ENCODE data around the gene MLC1. TPM values are rescaled to one million over a fixed set of nuclear protein-coding genes. Genes with fewer than 3 reads are reported as not detected.

The MLC1 gene
- total RNA-seq, 1 experiment from 2014 or later = not detected

DNA sequence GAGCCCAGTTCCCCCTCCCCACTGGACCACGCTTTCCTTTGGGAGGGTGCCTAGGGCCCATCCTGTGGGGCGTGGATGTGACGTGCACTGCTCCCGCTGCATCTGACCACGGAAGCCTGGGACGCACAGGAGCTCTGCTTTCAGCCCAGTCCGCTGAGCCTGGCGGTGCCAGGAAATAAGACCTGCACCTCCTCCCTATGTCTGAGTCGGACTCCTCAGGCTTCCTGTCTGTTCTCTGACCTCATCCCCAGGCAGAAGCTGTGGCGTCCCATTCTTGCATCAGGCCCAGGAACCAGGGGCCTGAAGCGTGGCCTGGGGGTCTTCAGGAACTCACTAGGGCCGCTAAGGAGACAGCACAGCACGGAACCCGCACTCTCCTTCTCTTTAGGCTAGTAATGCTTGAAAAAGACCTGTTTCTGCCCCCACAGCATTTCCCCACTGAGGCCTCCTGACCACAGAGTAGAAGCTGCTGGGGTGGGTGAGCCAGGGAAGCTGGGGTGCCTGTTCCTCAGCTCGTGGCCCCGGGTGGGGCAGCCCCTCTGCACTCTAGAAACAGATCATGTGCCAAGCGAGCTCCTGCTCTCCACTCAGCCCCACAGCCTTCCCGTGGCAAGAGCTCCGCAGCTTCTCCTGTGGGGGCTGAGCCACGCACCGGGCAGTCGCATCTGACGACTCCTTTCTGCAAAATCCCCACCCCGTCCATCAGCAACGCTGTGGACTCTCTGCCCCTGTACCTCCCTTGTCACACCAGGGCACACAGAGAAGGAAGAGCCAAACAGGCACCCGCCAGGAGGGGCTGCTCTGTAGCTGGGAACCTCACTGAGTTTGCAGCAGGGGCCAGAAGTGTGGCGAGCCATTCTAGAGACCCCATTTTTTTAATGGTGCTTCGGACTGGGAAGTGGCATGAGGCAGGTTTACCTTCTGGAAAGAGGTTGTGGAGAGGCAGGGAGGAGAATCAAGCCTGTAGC lies 27.2 kb upstream of the MLC1 start:
- no TSS peak for BruUV-seq (replicated peaks)
- TF ChIP-seq POLR2AphosphoS5 (IDR thresholded peaks at IDR 0.05; ENCODE audit: low read depth, low read length) (no peak), SIN3A (IDR thresholded peaks at IDR 0.05; ENCODE audit: borderline replicate concordance, insufficient read depth, low read depth, low read length) (no peak), TCF7L2 (IDR thresholded peaks at IDR 0.05; ENCODE audit: low read depth, low read length) (no peak)
- TF ChIP-seq, protein P1, sequence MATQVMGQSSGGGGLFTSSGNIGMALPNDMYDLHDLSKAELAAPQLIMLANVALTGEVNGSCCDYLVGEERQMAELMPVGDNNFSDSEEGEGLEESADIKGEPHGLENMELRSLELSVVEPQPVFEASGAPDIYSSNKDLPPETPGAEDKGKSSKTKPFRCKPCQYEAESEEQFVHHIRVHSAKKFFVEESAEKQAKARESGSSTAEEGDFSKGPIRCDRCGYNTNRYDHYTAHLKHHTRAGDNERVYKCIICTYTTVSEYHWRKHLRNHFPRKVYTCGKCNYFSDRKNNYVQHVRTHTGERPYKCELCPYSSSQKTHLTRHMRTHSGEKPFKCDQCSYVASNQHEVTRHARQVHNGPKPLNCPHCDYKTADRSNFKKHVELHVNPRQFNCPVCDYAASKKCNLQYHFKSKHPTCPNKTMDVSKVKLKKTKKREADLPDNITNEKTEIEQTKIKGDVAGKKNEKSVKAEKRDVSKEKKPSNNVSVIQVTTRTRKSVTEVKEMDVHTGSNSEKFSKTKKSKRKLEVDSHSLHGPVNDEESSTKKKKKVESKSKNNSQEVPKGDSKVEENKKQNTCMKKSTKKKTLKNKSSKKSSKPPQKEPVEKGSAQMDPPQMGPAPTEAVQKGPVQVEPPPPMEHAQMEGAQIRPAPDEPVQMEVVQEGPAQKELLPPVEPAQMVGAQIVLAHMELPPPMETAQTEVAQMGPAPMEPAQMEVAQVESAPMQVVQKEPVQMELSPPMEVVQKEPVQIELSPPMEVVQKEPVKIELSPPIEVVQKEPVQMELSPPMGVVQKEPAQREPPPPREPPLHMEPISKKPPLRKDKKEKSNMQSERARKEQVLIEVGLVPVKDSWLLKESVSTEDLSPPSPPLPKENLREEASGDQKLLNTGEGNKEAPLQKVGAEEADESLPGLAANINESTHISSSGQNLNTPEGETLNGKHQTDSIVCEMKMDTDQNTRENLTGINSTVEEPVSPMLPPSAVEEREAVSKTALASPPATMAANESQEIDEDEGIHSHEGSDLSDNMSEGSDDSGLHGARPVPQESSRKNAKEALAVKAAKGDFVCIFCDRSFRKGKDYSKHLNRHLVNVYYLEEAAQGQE (IDR thresholded peaks at IDR 0.05; ENCODE audit: insufficient read depth in 1 of 2, low read depth in 2 of 2, low read length in 1 of 2) = no peak
- TF ChIP-seq, protein P2, sequence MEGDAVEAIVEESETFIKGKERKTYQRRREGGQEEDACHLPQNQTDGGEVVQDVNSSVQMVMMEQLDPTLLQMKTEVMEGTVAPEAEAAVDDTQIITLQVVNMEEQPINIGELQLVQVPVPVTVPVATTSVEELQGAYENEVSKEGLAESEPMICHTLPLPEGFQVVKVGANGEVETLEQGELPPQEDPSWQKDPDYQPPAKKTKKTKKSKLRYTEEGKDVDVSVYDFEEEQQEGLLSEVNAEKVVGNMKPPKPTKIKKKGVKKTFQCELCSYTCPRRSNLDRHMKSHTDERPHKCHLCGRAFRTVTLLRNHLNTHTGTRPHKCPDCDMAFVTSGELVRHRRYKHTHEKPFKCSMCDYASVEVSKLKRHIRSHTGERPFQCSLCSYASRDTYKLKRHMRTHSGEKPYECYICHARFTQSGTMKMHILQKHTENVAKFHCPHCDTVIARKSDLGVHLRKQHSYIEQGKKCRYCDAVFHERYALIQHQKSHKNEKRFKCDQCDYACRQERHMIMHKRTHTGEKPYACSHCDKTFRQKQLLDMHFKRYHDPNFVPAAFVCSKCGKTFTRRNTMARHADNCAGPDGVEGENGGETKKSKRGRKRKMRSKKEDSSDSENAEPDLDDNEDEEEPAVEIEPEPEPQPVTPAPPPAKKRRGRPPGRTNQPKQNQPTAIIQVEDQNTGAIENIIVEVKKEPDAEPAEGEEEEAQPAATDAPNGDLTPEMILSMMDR (IDR thresholded peaks at IDR 0.05) = no peak
- intact Hi-C loops (cut with micrococcal nuclease; ENCODE audit: unreplicated experiment) (no loop called here), in situ Hi-C loops (cut with HindIII; ENCODE audit: low pct_unique_long_range_greater_than_20kb, low sequenced_read_pairs) (no loop called here)
- Histone ChIP-seq H3K9me3 (ENCODE audit: control insufficient read depth, insufficient read depth, low read depth, low read length) (no peaks in the 10 kb centered on the region), H3K27me3 (ENCODE audit: control insufficient read depth, insufficient read depth, low read length) (no peaks in the 10 kb centered on the region), H3K27ac (ENCODE audit: low read length) (no peak overlapping the region), H3K4me3 (ENCODE audit: low read depth in 2 of 2, low read length in 2 of 2) (no peak overlapping the region), H3K36me3 (ENCODE audit: control insufficient read depth, insufficient read depth, low read length) (no peaks in the 10 kb centered on the region), H3K4me1 (ENCODE audit: control insufficient read depth, insufficient read depth, low read length) (peaks cover 6% of the 10 kb centered on the region; the same call in 1 of the 2 replicates)
- ChIA-PET POLR2A (no interaction called here), CTCF (no interaction called here)
- DNase-seq (ENCODE audit: low read depth, low spot score) = no peak
- ATAC-seq = no peak

DNA sequence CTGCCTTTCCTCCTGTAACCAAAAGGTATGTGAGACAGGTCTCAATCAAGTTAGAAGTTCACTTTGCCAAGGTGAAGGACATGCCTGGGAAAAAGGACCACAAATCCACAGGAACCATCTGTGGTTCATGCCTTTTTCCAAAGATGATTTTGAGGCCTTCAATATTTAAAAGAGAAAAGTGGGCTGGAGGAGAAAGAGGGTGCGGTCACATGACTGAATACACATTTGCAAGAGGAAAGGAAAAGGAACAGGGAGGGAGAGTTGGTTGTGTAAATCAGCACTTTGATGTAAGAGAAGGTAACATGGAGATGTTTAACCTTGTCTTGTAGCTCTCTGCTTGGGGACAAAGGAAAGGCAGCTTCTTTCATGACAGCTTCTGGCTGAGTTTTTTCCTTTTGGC lies 25.8 kb upstream of the MLC1 start:
- ChIA-PET POLR2A (interaction anchor here (0.5 to 0.7 kb wide), 2 partner anchors 77 to 162 kb away, joined by 3 to 11 read pairs; no protein-coding TSS in a partner anchor), CTCF (interaction anchor here (0.6 kb wide), 1 partner anchor 313 kb away, joined by 5 read pairs; no protein-coding TSS in a partner anchor)
- no peak for DNase-seq (ENCODE audit: low read depth, low spot score)
- H3K9me3 ChIP-seq (ENCODE audit: control insufficient read depth, insufficient read depth, low read depth, low read length) = no peaks in the 10 kb centered on the region
- no peaks in the 10 kb centered on the region for H3K36me3 ChIP-seq (ENCODE audit: control insufficient read depth, insufficient read depth, low read length)
- H3K4me1 ChIP-seq (ENCODE audit: control insufficient read depth, insufficient read depth, low read length) = peaks cover 6% of the 10 kb centered on the region; the same call in 1 of the 2 replicates
- no peak for TF ChIP-seq POLR2AphosphoS5 (IDR thresholded peaks at IDR 0.05; ENCODE audit: low read depth, low read length)
- TF ChIP-seq SIN3A (IDR thresholded peaks at IDR 0.05; ENCODE audit: borderline replicate concordance, insufficient read depth, low read depth, low read length) = no peak
- TF ChIP-seq TCF7L2 (IDR thresholded peaks at IDR 0.05; ENCODE audit: low read depth, low read length) = no peak
- no peak overlapping the region for H3K4me3 ChIP-seq (ENCODE audit: low read depth in 2 of 2, low read length in 2 of 2)
- BruUV-seq (replicated peaks) = no TSS peak
- in situ Hi-C loops (cut with HindIII; ENCODE audit: low pct_unique_long_range_greater_than_20kb, low sequenced_read_pairs) (no loop called here), intact Hi-C loops (cut with micrococcal nuclease; ENCODE audit: unreplicated experiment) (no loop called here)
- no peak for ATAC-seq
- H3K27me3 ChIP-seq (ENCODE audit: control insufficient read depth, insufficient read depth, low read length) = no peaks in the 10 kb centered on the region
- no peak overlapping the region for H3K27ac ChIP-seq (ENCODE audit: low read length)
